GM12878 (cell line): ENCODE results near the gene TCF15. TPM values are rescaled to one million over a fixed set of nuclear protein-coding genes. Genes with fewer than 3 reads are reported as not detected.

Experiments used
- ATAC-seq: fragments of 200-7000 bp; cut with Tn5 transposase; 3 replicates; pipeline ENCODE4 v1.9.1; 2020; ENCODE audit warnings: mild to moderate bottlenecking, moderate library complexity
- BruUV-seq: library from RNA; stranded (reverse); fragments of 400-500 nt; replicated peaks from 2 replicates; lab custom pipeline; 2021; lab: Mats Ljungman, UMichigan
- CTCF ChIA-PET: fragments of 300-600 bp; sonication (Branson Sonifier 250); formaldehyde crosslinking; extraction: SDS; loops from one replicate; lab custom pipeline; 2021; ENCODE audit warnings: inconsistent platforms; lab: Yijun Ruan, JAX
- POLR2A ChIA-PET: fragments of 350-600 bp; formaldehyde crosslinking; extraction: SDS; loops from one replicate; lab custom pipeline; 2021; ENCODE audit warnings: inconsistent platforms; lab: Charles Lee
- RAD21 ChIA-PET: fragments of 300-600 bp; sonication (Branson Sonifier 250); formaldehyde crosslinking; loops from one replicate; lab custom pipeline; 2023; ENCODE audit warnings: antibody characterized with exemption; ENCODE audit not compliant: unreplicated experiment; lab: Charles Lee
- SMC1A ChIA-PET: fragments of 300-600 bp; sonication (Branson Sonifier 250); formaldehyde crosslinking; loops from one replicate; lab custom pipeline; 2023; ENCODE audit not compliant: unreplicated experiment, uncharacterized antibody; lab: Charles Lee
- DNase-seq: peaks from one replicate; pipeline ENCODE4 v3.0.0-alpha.2; 2011; ENCODE audit warnings: low read depth, low spot score
- FAIRE-seq: peaks from 3 replicates; lab custom pipeline; 2011; peaks lifted over from hg19 to GRCh38; lab: Jason Lieb, UNC
- H2AFZ ChIP-seq: 2 replicates; pipeline ENCODE4 v1.6.0; 2011; ENCODE audit warnings: low read depth, low read length, control low read depth; ENCODE audit not compliant: control insufficient read depth
- H3K27ac ChIP-seq: 2 replicates; pipeline ENCODE4 v1.5.1; 2011; ENCODE audit warnings: control low read depth; ENCODE audit not compliant: control insufficient read depth, insufficient read depth
- H3K27me3 ChIP-seq, 2 experiments: replicated peaks in 1 of 2; 2 replicates each; pipeline versions ENCODE4 v1.6.0 to v1.6.1; 2011; ENCODE audit warnings: low read length in 1 of 2; ENCODE audit not compliant: control insufficient read depth in 2 of 2, insufficient read depth in 2 of 2
- H3K36me3 ChIP-seq, 2 experiments: 2 replicates each; pipeline ENCODE4 v1.5.1; 2011; ENCODE audit warnings: low read length in 1 of 2; ENCODE audit not compliant: control insufficient read depth in 2 of 2, insufficient read depth in 2 of 2
- H3K4me1 ChIP-seq: 2 replicates; pipeline ENCODE4 v1.6.1; 2011; ENCODE audit warnings: mild to moderate bottlenecking, low read length, moderate library complexity, mixed read lengths; ENCODE audit not compliant: control insufficient read depth, insufficient read depth
- H3K4me2 ChIP-seq: 2 replicates; pipeline ENCODE4 v1.6.0; 2011; ENCODE audit warnings: control low read depth; ENCODE audit not compliant: control insufficient read depth, insufficient read depth
- H3K4me3 ChIP-seq: fragments of 200-600 bp; sonication (generic); 2 replicates; pipeline ENCODE4 v1.5.1; 2016
- H3K79me2 ChIP-seq: 2 replicates; pipeline ENCODE4 v1.6.0; 2011; ENCODE audit warnings: low read length; ENCODE audit not compliant: control insufficient read depth, insufficient read depth
- H3K9ac ChIP-seq: 2 replicates; pipeline ENCODE4 v1.8.0; 2011; ENCODE audit warnings: low read length, control low read depth, mixed read lengths; ENCODE audit not compliant: control insufficient read depth, insufficient read depth
- H3K9me3 ChIP-seq: replicated peaks from 3 replicates; pipeline ENCODE4 v1.5.1; 2011; ENCODE audit warnings: mild to moderate bottlenecking, low read length; ENCODE audit not compliant: control insufficient read depth, insufficient read depth
- H4K20me1 ChIP-seq: 2 replicates; pipeline ENCODE4 v1.6.0; 2011; ENCODE audit not compliant: control insufficient read depth, insufficient read depth
- CEBPZ ChIP-seq: fragments of 150-350 bp; IDR thresholded peaks from 2 replicates; pipeline ENCODE4 v1.6.1; 2016; ENCODE audit warnings: low read depth, low read length
- CTCF ChIP-seq, 3 experiments: IDR thresholded peaks in 2 of 3; conservative IDR thresholded peaks in 1 of 3; 2 replicates each; pipeline ENCODE4 v1.5.1; 2011; ENCODE audit warnings: low read depth in 3 of 3, low read length in 3 of 3, mild to moderate bottlenecking in 3 of 3, control low read depth in 2 of 3, moderate library complexity in 2 of 3, inconsistent platforms in 1 of 3, mixed read lengths in 1 of 3; ENCODE audit not compliant: control insufficient read depth in 2 of 3, insufficient read depth in 1 of 3; ENCODE audit errors: extremely low read depth in 1 of 3
- E2F8 ChIP-seq: fragments of 450-650 bp; IDR thresholded peaks from 2 replicates; pipeline ENCODE4 v1.6.1; 2018; ENCODE audit warnings: mild to moderate bottlenecking, low read depth, moderate library complexity; ENCODE audit not compliant: partially characterized antibody
- NBN ChIP-seq: fragments of 450-650 bp; IDR thresholded peaks from 2 replicates; pipeline ENCODE4 v1.6.1; 2016
- PBX3 ChIP-seq: IDR thresholded peaks from 2 replicates; pipeline ENCODE4 v1.6.1; 2011; ENCODE audit warnings: mild to moderate bottlenecking, low read depth, low read length, moderate library complexity; ENCODE audit not compliant: insufficient replicate concordance
- ZBTB4 ChIP-seq: fragments of 450-650 bp; formaldehyde crosslinking; IDR thresholded peaks from 2 replicates; pipeline ENCODE4 v1.4.0; 2022; ENCODE audit warnings: mild to moderate bottlenecking, moderate library complexity
- ZNF24 ChIP-seq: fragments of 450-650 bp; IDR thresholded peaks from 2 replicates; pipeline ENCODE4 v1.6.1; 2017; ENCODE audit warnings: antibody characterized with exemption, mild to moderate bottlenecking
- ZNF622 ChIP-seq: fragments of 450-650 bp; IDR thresholded peaks from 2 replicates; pipeline ENCODE4 v1.6.1; 2017; ENCODE audit warnings: mild to moderate bottlenecking, inconsistent platforms
- WGBS: methylation state at CpG from one replicate; pipeline ENCODE4 v1.1.6; 2016; ENCODE audit warnings: low lambda C conversion rate; ENCODE audit not compliant: insufficient replicate concordance, insufficient coverage; ENCODE audit errors: missing lambda C conversion rate; 5-methylcytosine and 5-hydroxymethylcytosine counted together
- in situ Hi-C: fragments of 300-500 bp; cut with MboI; formaldehyde crosslinking; loops from 9 replicates; pipeline ENCODE4 v1.14.3; 2018; ENCODE audit warnings: mixed read lengths
- intact Hi-C: fragments of 100-400 bp; cut with micrococcal nuclease; formaldehyde crosslinking; loops from one replicate; pipeline ENCODE4 v1.14.2; 2022; ENCODE audit not compliant: unreplicated experiment
- polyA plus RNA-seq, 11 experiments: library from polyadenylated mRNA; depleted of rRNA in 4 of 11; unstranded in 6 of 11; stranded (reverse) in 5 of 11; fragments of >200 nt; fragmentation: Nextera tagmentation in 4 of 11; fragmentation: Illumina TruSeq in 1 of 11; extraction: Ambion mirVana in 4 of 11; extraction: Trizol in 1 of 11; gene quantifications; 1 replicate in 1 of 11; 2 replicates in 10 of 11; pipeline versions ENCODE4 v1.2.1 to v1.2.3, GENCODE V29; 2011 to 2016; ENCODE audit warnings: inconsistent platforms in 2 of 11, missing spikeins in 2 of 11, low read depth in 1 of 11
- total RNA-seq, 4 experiments: library from RNA; depleted of rRNA in 3 of 4; stranded (reverse); fragments of >200 nt in 3 of 4; fragmentation: Illumina TruSeq in 1 of 4; extraction: Trizol in 1 of 4; gene quantifications; 2 replicates each; pipeline versions ENCODE4 v1.2.1 to v1.2.3, GENCODE V29; 2013 to 2021

The TCF15 gene
- total and polyA plus RNA-seq, 10 of the 15 experiments (the other 5 are each of a cell fraction or from before 2014, with no cell fraction given): 0.08 TPM; not detected in 9

- WGBS: 51% methylated on average over 11 of the region's 11 CpGs
- intact Hi-C loops (no loop called here), in situ Hi-C loops (no loop called here)
- RAD21 ChIA-PET: interaction anchor here (1.7 kb wide), 1 partner anchor 78 kb away, joined by 4 read pairs; no protein-coding TSS in a partner anchor
- Histone ChIP-seq H3K79me2 (no peaks in the 10 kb centered on the region), H3K9ac (no peak overlapping the region), H2AFZ (no peak overlapping the region), H3K27ac (no peak overlapping the region), H4K20me1 (no peaks in the 10 kb centered on the region), H3K27me3 (no peaks in the 10 kb centered on the region; a peak in 1 of 4 replicates), H3K4me1 (no peaks in the 10 kb centered on the region), H3K4me2 (no peak overlapping the region), H3K9me3 (no peaks in the 10 kb centered on the region), H3K4me3 (no peak overlapping the region), H3K36me3 (no peaks in the 10 kb centered on the region)
- DNase-seq (no peak), ATAC-seq (no peak), FAIRE-seq (no peak)
- SMC1A ChIA-PET: interaction anchor here (1.0 to 1.1 kb wide), 2 partner anchors 51 to 78 kb away, joined by 3 to 4 read pairs; no protein-coding TSS in a partner anchor
- POLR2A ChIA-PET: no interaction called here
- CTCF ChIA-PET: interaction anchor here (0.6 to 2.2 kb wide), 4 partner anchors 16 to 109 kb away, joined by 3 to 7 read pairs (median 4); no protein-coding TSS in a partner anchor
- no TSS peak for BruUV-seq
- TF ChIP-seq CEBPZ: no peak
- TF ChIP-seq E2F8: no peak
- no peak for TF ChIP-seq CTCF (IDR thresholded peaks at IDR 0.05 in 2 of 3, conservative IDR thresholded peaks at IDR 0.05 in 1 of 3; ENCODE audit: control insufficient read depth in 2 of 3, extremely low read depth in 1 of 3, insufficient read depth in 1 of 3, low read depth in 3 of 3, low read length in 3 of 3)
- no peak for TF ChIP-seq ZNF24
- TF ChIP-seq ZBTB4 (CRISPR knock-in tag): no peak
- no peak for TF ChIP-seq NBN
- TF ChIP-seq PBX3: no peak
- no peak for TF ChIP-seq ZNF622
Observed at GRCh38 chr20:640674-641515, 30.8 kb upstream of the TCF15 start.
